H1 (cell line): Measurements from ENCODE around the gene CD200R1L. TPM values are rescaled to one million over a fixed set of nuclear protein-coding genes. Genes with fewer than 3 reads are reported as not detected.

Source experiments
- CTCF ChIA-PET: fragments of 300-600 bp; sonication (Branson Sonifier 250); formaldehyde crosslinking; loops from one replicate; lab custom pipeline; 2021; ENCODE audit not compliant: partially characterized antibody; lab: Charles Lee
- POLR2A ChIA-PET: fragments of 300-600 bp; sonication (Branson Sonifier 250); formaldehyde crosslinking; loops from one replicate; lab custom pipeline; 2021; ENCODE audit warnings: inconsistent platforms; ENCODE audit not compliant: partially characterized antibody; lab: Charles Lee
- DNase-seq, 2 experiments: peaks; one replicate each; pipeline versions ENCODE4 v3.0.0 to v3.0.0-alpha.2; 2010 to 2022; ENCODE audit warnings: low spot score in 2 of 2, low read depth in 1 of 2, mixed read lengths in 1 of 2
- FAIRE-seq: peaks from 2 replicates; lab custom pipeline; 2011; peaks lifted over from hg19 to GRCh38; lab: Jason Lieb, UNC
- H2AFZ ChIP-seq: 2 replicates; pipeline ENCODE4 v1.8.1; 2012; ENCODE audit warnings: low read length, inconsistent platforms
- H2AK5ac ChIP-seq: 2 replicates; pipeline ENCODE4 v1.6.1; 2013; ENCODE audit warnings: low read depth, low read length
- H2BK120ac ChIP-seq: replicated peaks from 2 replicates; pipeline ENCODE3; 2013; ENCODE audit warnings: low read depth, low read length, inconsistent platforms
- H2BK12ac ChIP-seq: 2 replicates; pipeline ENCODE4 v1.6.1; 2013; ENCODE audit warnings: low read depth, low read length
- H2BK15ac ChIP-seq: 2 replicates; pipeline ENCODE4 v1.6.1; 2013; ENCODE audit warnings: low read length
- H2BK20ac ChIP-seq: 2 replicates; pipeline ENCODE4 v1.6.1; 2013; ENCODE audit warnings: low read length
- H2BK5ac ChIP-seq: 2 replicates; pipeline ENCODE4 v1.6.1; 2013; ENCODE audit warnings: low read depth, low read length
- H3K14ac ChIP-seq: 2 replicates; pipeline ENCODE4 v1.6.1; 2013; ENCODE audit warnings: inconsistent platforms; ENCODE audit not compliant: insufficient read length
- H3K18ac ChIP-seq: 2 replicates; pipeline ENCODE4 v1.6.1; 2013; ENCODE audit warnings: low read length; ENCODE audit errors: extremely low read depth
- H3K23ac ChIP-seq: 2 replicates; pipeline ENCODE4 v1.6.1; 2013; ENCODE audit warnings: inconsistent platforms; ENCODE audit not compliant: insufficient read length
- H3K23me2 ChIP-seq: 2 replicates; pipeline ENCODE4 v1.6.1; 2013; ENCODE audit warnings: low read depth, low read length
- H3K27ac ChIP-seq: 2 replicates; pipeline ENCODE4 v1.6.1; 2011; ENCODE audit warnings: low read depth, low read length, inconsistent platforms
- H3K27me3 ChIP-seq, 4 experiments: replicated peaks in 1 of 4; 1 replicate in 1 of 4; 2 replicates in 3 of 4; pipeline versions ENCODE4 v1.6.1 to v1.8.1; 2011 to 2013; ENCODE audit warnings: low read length in 3 of 4, mild to moderate bottlenecking in 3 of 4, inconsistent platforms in 2 of 4, mixed read lengths in 2 of 4, moderate library complexity in 1 of 4; ENCODE audit not compliant: control insufficient read depth in 3 of 4, insufficient read depth in 3 of 4; ENCODE audit errors: extremely low read depth in 1 of 4
- H3K36me3 ChIP-seq, 4 experiments: 2 replicates each; pipeline versions ENCODE4 v1.6.1 to v1.8.1; 2011 to 2013; ENCODE audit warnings: mild to moderate bottlenecking in 4 of 4, low read length in 3 of 4, moderate library complexity in 2 of 4, control low read depth in 1 of 4, inconsistent platforms in 1 of 4; ENCODE audit not compliant: insufficient read depth in 4 of 4, control insufficient read depth in 2 of 4
- H3K4ac ChIP-seq: replicated peaks from 2 replicates; pipeline ENCODE3; 2013; ENCODE audit warnings: low read length, low read depth, mixed read lengths, inconsistent platforms; ENCODE audit not compliant: insufficient read length
- H3K4me1 ChIP-seq, 4 experiments: replicated peaks in 1 of 4; 1 replicate in 1 of 4; 2 replicates in 3 of 4; pipeline versions ENCODE4 v1.6.1 to v1.8.1; 2011 to 2013; ENCODE audit warnings: low read length in 3 of 4, inconsistent platforms in 2 of 4, mixed read lengths in 1 of 4; ENCODE audit not compliant: insufficient read depth in 4 of 4, control insufficient read depth in 3 of 4
- H3K4me2 ChIP-seq, 2 experiments: 2 replicates each; pipeline versions ENCODE4 v1.6.1 to v1.8.1; 2011 to 2013; ENCODE audit warnings: low read depth in 2 of 2, low read length in 2 of 2, control low read depth in 1 of 2, inconsistent platforms in 1 of 2, mild to moderate bottlenecking in 1 of 2; ENCODE audit not compliant: insufficient read depth in 1 of 2
- H3K4me3 ChIP-seq, 4 experiments: fragments of 200-600, 300-600 bp in 1 of 4; sonication (generic), shearing (Covaris generic), sonication (Bioruptor Twin) in 1 of 4; 2 replicates each; pipeline versions ENCODE4 v1.5.1 to v1.8.1; 2011 to 2016; ENCODE audit warnings: low read length in 4 of 4, low read depth in 3 of 4, control low read depth in 2 of 4, inconsistent platforms in 2 of 4, mild to moderate bottlenecking in 2 of 4, mixed read lengths in 1 of 4, moderate library complexity in 1 of 4; ENCODE audit not compliant: insufficient read depth in 2 of 4; ENCODE audit errors: extremely low read depth in 1 of 4
- H3K56ac ChIP-seq: replicated peaks from 2 replicates; pipeline ENCODE3; 2013; ENCODE audit warnings: low read depth, mild to moderate bottlenecking, mixed read lengths, low read length, inconsistent platforms; ENCODE audit not compliant: insufficient read length
- H3K79me1 ChIP-seq: 2 replicates; pipeline ENCODE4 v1.6.1; 2013; ENCODE audit warnings: low read depth, low read length, control low read depth
- H3K79me2 ChIP-seq, 2 experiments: 2 replicates each; pipeline versions ENCODE4 v1.6.1 to v1.8.1; 2012 to 2013; ENCODE audit warnings: low read length in 2 of 2, mild to moderate bottlenecking in 2 of 2, inconsistent platforms in 1 of 2; ENCODE audit not compliant: insufficient read depth in 2 of 2, control insufficient read depth in 1 of 2
- H3K9ac ChIP-seq, 4 experiments: replicated peaks in 1 of 4; 1 replicate in 1 of 4; 2 replicates in 3 of 4; pipeline versions ENCODE4 v1.6.1 to v1.8.1; 2011 to 2013; ENCODE audit warnings: low read depth in 3 of 4, low read length in 3 of 4, control low read depth in 2 of 4, mild to moderate bottlenecking in 2 of 4, moderate library complexity in 2 of 4, inconsistent platforms in 1 of 4; ENCODE audit errors: extremely low read depth in 1 of 4
- H3K9me3 ChIP-seq, 2 experiments: 2 replicates each; pipeline versions ENCODE4 v1.6.1 to v1.8.1; 2012 to 2013; ENCODE audit warnings: mild to moderate bottlenecking in 2 of 2, moderate library complexity in 2 of 2, control low read depth in 1 of 2, inconsistent platforms in 1 of 2, low read depth in 1 of 2, low read length in 1 of 2, mixed read lengths in 1 of 2; ENCODE audit not compliant: insufficient read depth in 2 of 2
- H4K20me1 ChIP-seq, 2 experiments: replicated peaks in 1 of 2; 2 replicates each; pipeline versions ENCODE3 to v1.8.1; 2011 to 2013; ENCODE audit warnings: inconsistent platforms in 2 of 2, low read length in 2 of 2, mild to moderate bottlenecking in 1 of 2; ENCODE audit not compliant: insufficient read depth in 2 of 2, control insufficient read depth in 1 of 2
- H4K5ac ChIP-seq: 2 replicates; pipeline ENCODE4 v1.6.1; 2013; ENCODE audit warnings: low read length, low read depth, mixed read lengths, inconsistent platforms; ENCODE audit not compliant: insufficient read length
- H4K8ac ChIP-seq: 2 replicates; pipeline ENCODE4 v1.8.0; 2013; ENCODE audit warnings: mild to moderate bottlenecking, moderate library complexity, low read length, inconsistent platforms; ENCODE audit not compliant: insufficient read depth; ENCODE audit errors: extremely low read depth
- H4K91ac ChIP-seq: replicated peaks from 2 replicates; pipeline ENCODE3; 2013; ENCODE audit warnings: low read length, mixed read lengths, inconsistent platforms; ENCODE audit not compliant: insufficient read length
- ASH2L ChIP-seq: fragments of 200-600, 300-600 bp; sonication (generic); IDR thresholded peaks from one replicate; pipeline ENCODE4 v1.7.1; 2017; ENCODE audit warnings: low read length
- CBX5 ChIP-seq: fragments of 300-800, 300-1000 bp; sonication (generic); IDR thresholded peaks from 2 replicates; pipeline ENCODE4 v1.7.1; 2016; ENCODE audit warnings: antibody characterized with exemption, low read length, low read depth
- HDAC2 ChIP-seq, 2 experiments: fragments of 300-600 bp in 1 of 2; sonication (generic) in 1 of 2; IDR thresholded peaks; 2 replicates each; pipeline ENCODE4 v1.6.1; 2011 to 2012; ENCODE audit warnings: low read depth in 2 of 2, low read length in 2 of 2, mild to moderate bottlenecking in 2 of 2, moderate library complexity in 2 of 2, borderline replicate concordance in 1 of 2, inconsistent platforms in 1 of 2
- HDAC6 ChIP-seq: IDR thresholded peaks from one replicate; pipeline ENCODE4 v1.7.1; 2012; ENCODE audit warnings: low read depth, mild to moderate bottlenecking, inconsistent platforms, low read length, moderate library complexity
- JUN ChIP-seq: IDR thresholded peaks from 2 replicates; pipeline ENCODE4 v1.6.1; 2011; ENCODE audit warnings: low read depth, mild to moderate bottlenecking, improper control_type of control experiment, low read length
- RFX5 ChIP-seq: IDR thresholded peaks from 2 replicates; pipeline ENCODE4 v1.6.1; 2011; ENCODE audit warnings: low read depth, low read length, improper control_type of control experiment, borderline replicate concordance
- SP1 ChIP-seq: IDR thresholded peaks from 2 replicates; pipeline ENCODE4 v1.6.1; 2011; ENCODE audit warnings: low read depth, low read length
- SP4 ChIP-seq: IDR thresholded peaks from 2 replicates; pipeline ENCODE4 v1.6.1; 2012; ENCODE audit warnings: low read length, inconsistent platforms
- SUZ12 ChIP-seq: fragments of 200-600 bp; sonication (generic); IDR thresholded peaks from 2 replicates; pipeline ENCODE4 v1.6.1; 2012; ENCODE audit warnings: mild to moderate bottlenecking, inconsistent platforms, low read length, moderate library complexity, mixed read lengths
- TEAD4 ChIP-seq: IDR thresholded peaks from 2 replicates; pipeline ENCODE4 v1.6.1; 2012; ENCODE audit warnings: low read depth, low read length, inconsistent platforms, mixed read lengths
- WGBS, 2 experiments: shearing (Covaris generic) in 1 of 2; methylation state at CpG; one replicate each; pipeline versions ENCODE4 v1.1.6 to v1.1.7; 2013 to 2015; ENCODE audit warnings: low lambda C conversion rate in 2 of 2, mixed read lengths in 2 of 2, inconsistent platforms in 1 of 2, low coverage in 1 of 2, missing lambda C conversion rate in 1 of 2; ENCODE audit not compliant: insufficient replicate concordance in 2 of 2, insufficient coverage in 1 of 2, insufficient read length in 1 of 2; ENCODE audit errors: extremely low coverage in 1 of 2, missing lambda C conversion rate in 1 of 2; 5-methylcytosine and 5-hydroxymethylcytosine counted together
- polyA plus RNA-seq, 7 experiments: library from polyadenylated mRNA; depleted of rRNA in 3 of 7; stranded (reverse) in 5 of 7; unstranded in 2 of 7; fragments of >200 nt in 5 of 7; fragments of 200-250 nt in 2 of 7; gene quantifications; 1 replicate in 5 of 7; 2 replicates in 1 of 7; 4 replicates in 1 of 7; pipeline versions ENCODE4 v1.2.1 to v1.2.3, GENCODE V29; 2011 to 2013; ENCODE audit warnings: missing spikeins in 2 of 7, mixed read lengths in 2 of 7
- total RNA-seq: library from RNA; stranded (reverse); fragmentation: NEBNext Ultra II Directional; extraction: Animal tissue kit (Norgen Biotek cat#: 25700); gene quantifications from 2 replicates; pipeline ENCODE4 v1.2.1, GENCODE V29; 2021
- TF ChIP-seq, protein P1 (sequence below): IDR thresholded peaks from 2 replicates; pipeline ENCODE4 v1.6.1; 2012; ENCODE audit warnings: inconsistent platforms
- TF ChIP-seq, protein P2 (sequence below), 3 experiments: IDR thresholded peaks; 1 replicate in 2 of 3; 2 replicates in 1 of 3; pipeline versions ENCODE4 v1.5.1 to v1.6.1; 2011; ENCODE audit warnings: low read length in 3 of 3, mild to moderate bottlenecking in 3 of 3, inconsistent platforms in 2 of 3, low read depth in 1 of 3, moderate library complexity in 1 of 3; ENCODE audit not compliant: insufficient read depth in 1 of 3; ENCODE audit errors: control extremely low read depth in 1 of 3

The CD200R1L gene
- total and polyA plus RNA-seq, 2 of the 8 experiments (the other 6 are each of a cell fraction or from before 2014, with no cell fraction given), result not detected

DNA sequence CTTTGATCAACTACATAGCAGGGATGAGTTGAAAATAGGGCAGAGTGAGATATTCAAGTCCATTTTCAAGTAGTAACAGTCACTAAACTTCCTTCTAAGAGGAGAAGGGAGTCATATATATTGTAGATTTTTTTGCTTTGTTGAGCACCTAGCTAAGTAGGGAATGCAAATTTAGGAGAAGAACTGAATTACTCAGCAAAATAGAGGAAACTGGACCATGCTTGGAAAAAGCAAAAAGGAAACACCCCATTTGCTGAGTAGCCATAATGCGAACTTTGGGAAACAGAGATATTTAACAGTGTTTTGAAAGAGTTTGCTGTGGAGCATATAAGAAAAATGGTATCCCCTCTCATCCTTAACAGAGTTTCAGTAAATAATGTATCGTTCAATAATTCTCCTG is 54.9 kb downstream of the CD200R1L start:
- ChIA-PET CTCF (no interaction called here), POLR2A (interaction anchor here (1.4 kb wide), 1 partner anchor 11 kb away, joined by 3 read pairs; no protein-coding TSS in a partner anchor)
- no peak overlapping the region for H3K9ac ChIP-seq
- H3K4ac ChIP-seq, result no peak overlapping the region
- H2BK120ac ChIP-seq, result no peak overlapping the region
- H3K14ac ChIP-seq, result no peak overlapping the region
- H2AFZ ChIP-seq, result no peak overlapping the region
- no peaks in the 10 kb centered on the region for H3K79me1 ChIP-seq
- no peaks in the 10 kb centered on the region for H4K20me1 ChIP-seq
- no peak overlapping the region for H3K56ac ChIP-seq
- no peak overlapping the region for H2BK5ac ChIP-seq
- H2BK15ac ChIP-seq, result no peak overlapping the region
- WGBS, 2 experiments, result 95% methylated on average over 2 of the region's 2 CpGs; no CpG with 5 or more reads in 1 of the 2 experiments
- H3K4me2 ChIP-seq, result no peak overlapping the region
- H3K4me3 ChIP-seq, result no peak overlapping the region
- no peaks in the 10 kb centered on the region for H3K27me3 ChIP-seq
- no peak for FAIRE-seq
- H3K23me2 ChIP-seq, result no peaks in the 10 kb centered on the region
- peaks cover 0 to 5% of the 10 kb centered on the region in 2 experiments; a peak in 2 of 4 replicates for H3K9me3 ChIP-seq
- H3K79me2 ChIP-seq, result no peaks in the 10 kb centered on the region
- H2BK20ac ChIP-seq, result no peak overlapping the region
- H4K8ac ChIP-seq, result no peak overlapping the region
- H2AK5ac ChIP-seq, result no peak overlapping the region
- no peak overlapping the region for H3K18ac ChIP-seq
- H4K5ac ChIP-seq, result no peak overlapping the region
- H3K36me3 ChIP-seq, result no peaks in the 10 kb centered on the region; a peak in 1 of 8 replicates
- H4K91ac ChIP-seq, result no peak overlapping the region
- DNase-seq, result no peak
- no peaks in the 10 kb centered on the region for H3K4me1 ChIP-seq
- H3K27ac ChIP-seq, result no peak overlapping the region
- no peak overlapping the region for H2BK12ac ChIP-seq
- H3K23ac ChIP-seq, result no peak overlapping the region
- no peak for TF ChIP-seq SUZ12
- TF ChIP-seq, protein P1, sequence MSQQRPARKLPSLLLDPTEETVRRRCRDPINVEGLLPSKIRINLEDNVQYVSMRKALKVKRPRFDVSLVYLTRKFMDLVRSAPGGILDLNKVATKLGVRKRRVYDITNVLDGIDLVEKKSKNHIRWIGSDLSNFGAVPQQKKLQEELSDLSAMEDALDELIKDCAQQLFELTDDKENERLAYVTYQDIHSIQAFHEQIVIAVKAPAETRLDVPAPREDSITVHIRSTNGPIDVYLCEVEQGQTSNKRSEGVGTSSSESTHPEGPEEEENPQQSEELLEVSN, result no peak
- TF ChIP-seq SP1, result no peak
- TF ChIP-seq TEAD4, result no peak
- no peak for TF ChIP-seq SP4
- no peak for TF ChIP-seq HDAC6
- TF ChIP-seq, protein P2, sequence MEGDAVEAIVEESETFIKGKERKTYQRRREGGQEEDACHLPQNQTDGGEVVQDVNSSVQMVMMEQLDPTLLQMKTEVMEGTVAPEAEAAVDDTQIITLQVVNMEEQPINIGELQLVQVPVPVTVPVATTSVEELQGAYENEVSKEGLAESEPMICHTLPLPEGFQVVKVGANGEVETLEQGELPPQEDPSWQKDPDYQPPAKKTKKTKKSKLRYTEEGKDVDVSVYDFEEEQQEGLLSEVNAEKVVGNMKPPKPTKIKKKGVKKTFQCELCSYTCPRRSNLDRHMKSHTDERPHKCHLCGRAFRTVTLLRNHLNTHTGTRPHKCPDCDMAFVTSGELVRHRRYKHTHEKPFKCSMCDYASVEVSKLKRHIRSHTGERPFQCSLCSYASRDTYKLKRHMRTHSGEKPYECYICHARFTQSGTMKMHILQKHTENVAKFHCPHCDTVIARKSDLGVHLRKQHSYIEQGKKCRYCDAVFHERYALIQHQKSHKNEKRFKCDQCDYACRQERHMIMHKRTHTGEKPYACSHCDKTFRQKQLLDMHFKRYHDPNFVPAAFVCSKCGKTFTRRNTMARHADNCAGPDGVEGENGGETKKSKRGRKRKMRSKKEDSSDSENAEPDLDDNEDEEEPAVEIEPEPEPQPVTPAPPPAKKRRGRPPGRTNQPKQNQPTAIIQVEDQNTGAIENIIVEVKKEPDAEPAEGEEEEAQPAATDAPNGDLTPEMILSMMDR (IDR thresholded peaks at IDR 0.05; ENCODE audit: control extremely low read depth in 1 of 3, insufficient read depth in 1 of 3, low read depth in 1 of 3, low read length in 3 of 3), result no peak
- no peak for TF ChIP-seq ASH2L
- TF ChIP-seq HDAC2 (IDR thresholded peaks at IDR 0.05; ENCODE audit: borderline replicate concordance in 1 of 2, low read depth in 2 of 2, low read length in 2 of 2), result no peak
- TF ChIP-seq RFX5, result no peak
- no peak for TF ChIP-seq CBX5
- TF ChIP-seq JUN, result no peak
